Activated naive CD4-positive, alpha-beta T cell treated with anti-CD3 and anti-CD28 coated beads, Interleukin-2, amount 50 U/mL, for 16 hours (primary cell): ENCODE measurements around the gene MTFMT.

ENCODE experiments used
- DNase-seq: peaks from one replicate; pipeline ENCODE4 v3.0.0-alpha.2; 2020

Gene MTFMT

GRCh38 chr15:64981812-64982431 is 47.5 kb downstream of the MTFMT start:
- no peak for DNase-seq

GRCh38 chr15:64979252-64979710 is 50.2 kb downstream of the MTFMT start:
- DNase-seq, result no peak

DNA sequence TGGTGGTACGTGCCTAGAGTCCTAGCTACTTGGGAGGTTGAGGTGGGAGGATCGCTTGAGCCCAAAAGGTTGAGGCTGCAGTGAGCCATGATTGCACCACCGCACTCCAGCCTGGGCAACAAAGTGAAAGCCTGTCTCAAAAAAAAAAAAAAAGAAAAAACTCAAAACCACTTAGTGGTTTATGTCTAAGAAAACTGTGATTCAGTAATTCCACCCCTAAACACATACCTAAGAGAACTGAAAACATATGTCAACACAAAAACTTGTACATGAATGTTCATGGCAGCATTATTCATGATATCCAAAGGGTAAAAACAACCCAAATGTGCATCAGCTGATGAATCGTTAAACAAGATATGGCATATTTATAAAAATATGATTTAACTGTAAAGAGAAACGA is 54.0 kb downstream of the MTFMT start:
- no peak for DNase-seq

DNA sequence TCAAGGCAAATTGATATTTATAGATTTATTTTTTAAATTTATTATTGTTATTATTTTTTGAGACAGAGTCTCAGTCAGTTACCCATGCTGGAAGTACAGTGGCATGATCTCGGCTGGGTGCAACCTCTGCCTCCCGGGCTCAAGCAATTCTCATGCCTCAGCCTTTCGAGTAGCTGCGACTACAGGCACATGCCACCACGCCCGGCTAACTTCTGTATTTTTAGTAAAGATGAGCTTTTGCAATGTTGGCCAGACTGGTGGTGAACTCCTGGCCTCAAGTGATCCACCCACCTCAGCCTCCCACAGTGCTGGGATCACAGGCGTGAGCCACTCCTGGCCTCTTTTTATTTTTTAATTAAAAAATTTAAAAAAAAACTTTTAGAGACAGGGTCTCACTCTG is 58.7 kb downstream of the MTFMT start:
- DNase-seq, result no peak

DNA sequence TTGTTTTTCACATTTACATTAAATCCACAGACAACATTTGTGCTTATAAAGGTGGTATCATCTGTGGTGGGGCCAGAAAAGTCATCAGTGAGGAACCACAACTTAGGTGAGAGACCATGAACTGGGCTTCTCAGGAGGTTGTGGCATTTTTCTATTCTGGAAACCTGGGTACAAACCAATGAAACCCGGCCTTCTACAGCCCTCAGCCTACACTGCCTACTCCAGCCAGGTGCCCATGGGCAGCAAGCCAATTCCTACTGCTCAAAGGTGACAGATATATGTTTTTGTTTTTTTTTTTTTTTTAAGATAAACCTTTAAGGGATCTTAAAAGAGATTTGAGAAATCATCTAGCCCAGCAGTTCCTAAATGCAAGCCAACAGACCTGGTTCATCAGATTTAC is 60.0 kb downstream of the MTFMT start:
- no peak for DNase-seq

- DNase-seq, result no peak
Measured at GRCh38 chr15:64961013-64961412, 68.4 kb downstream of the MTFMT start.

DNA sequence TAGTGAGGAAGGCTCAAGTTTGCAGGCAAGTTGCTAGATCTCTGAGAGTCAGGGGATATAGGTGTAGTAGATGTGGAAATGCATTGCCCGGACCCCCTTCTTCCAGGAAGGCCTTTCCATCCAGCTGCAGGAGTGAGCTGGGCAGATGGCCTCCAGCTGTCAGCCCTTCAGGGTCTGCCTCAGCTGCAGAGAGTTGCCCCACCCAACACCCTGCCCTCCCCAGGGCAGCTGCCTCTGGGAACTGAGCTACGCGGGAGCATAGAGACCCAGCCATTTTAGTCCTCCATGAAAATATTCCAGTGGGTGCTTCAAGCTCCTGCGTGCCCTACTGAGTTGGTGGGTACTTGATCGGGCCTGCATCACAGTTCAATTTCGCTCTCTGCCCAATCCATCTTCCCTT is 69.3 kb downstream of the MTFMT start:
- DNase-seq, result no peak

- DNase-seq, result no peak
Measured at GRCh38 chr15:64959128-64959527, 70.3 kb downstream of the MTFMT start.

DNA sequence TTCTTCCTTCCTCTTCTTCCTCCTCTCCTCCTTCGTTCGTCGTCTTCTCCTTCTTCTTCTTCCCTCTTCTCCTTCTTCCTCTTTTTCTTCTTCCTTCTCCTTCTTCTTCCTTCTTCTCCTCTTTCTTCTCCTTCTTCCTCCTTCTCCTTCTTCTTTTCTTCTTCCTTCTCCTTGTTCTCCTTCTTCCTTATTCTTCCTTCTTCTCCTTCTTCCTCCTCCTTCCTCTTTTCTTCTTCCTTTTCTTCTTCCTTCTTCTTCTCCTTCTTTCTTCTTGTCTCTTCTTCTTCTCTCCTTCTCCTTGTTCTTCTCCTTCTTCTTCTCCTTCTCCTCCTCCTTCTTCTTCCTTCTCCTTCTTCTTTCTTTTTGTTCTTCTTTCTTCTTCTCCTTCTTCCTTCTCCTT is 75.0 kb downstream of the MTFMT start:
- DNase-seq, result no peak

DNA sequence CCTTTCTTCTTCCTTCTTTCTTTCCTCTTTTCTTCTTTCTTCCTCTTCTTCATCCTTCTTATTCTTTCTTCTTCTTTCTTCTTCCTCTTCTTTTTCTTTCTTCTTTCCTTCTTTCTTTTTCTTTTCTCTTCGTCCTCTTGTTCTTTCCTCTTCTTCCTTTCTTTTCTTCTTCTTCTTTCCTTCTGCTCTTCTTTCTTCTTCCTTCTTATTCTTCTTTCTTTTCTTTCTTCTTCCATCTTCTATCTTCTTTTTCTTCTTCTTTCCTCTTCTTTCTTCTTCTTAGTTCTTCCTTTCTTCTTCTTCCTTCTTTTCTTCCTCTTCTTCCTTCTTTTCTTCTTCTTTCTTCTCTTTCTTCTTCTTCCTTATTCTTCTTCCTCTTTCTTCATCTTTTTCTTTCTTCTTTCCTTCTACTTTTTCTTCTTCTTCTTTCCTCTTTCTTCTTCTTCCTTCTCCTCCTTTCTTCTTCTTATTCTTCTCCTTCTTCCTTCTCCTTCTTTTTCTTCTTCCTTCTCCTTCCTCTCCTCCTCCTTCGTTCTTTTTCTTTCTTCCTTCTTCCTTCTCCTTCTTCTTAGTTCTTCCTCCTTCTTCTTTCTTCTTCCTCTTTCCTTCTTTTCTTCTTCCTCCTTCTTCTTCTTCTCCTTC is 77.5 kb downstream of the MTFMT start:
- DNase-seq, result no peak
